GM21423 (cell line): Measurements from ENCODE around the gene CCDC97.

Experiments
- ATAC-seq: cut with Tn5 transposase; IDR thresholded peaks from one replicate; pipeline ENCODE4 v1.9.1; 2021; ENCODE audit warnings: mild to moderate bottlenecking, moderate library complexity; ENCODE audit not compliant: unreplicated experiment

Gene CCDC97

DNA sequence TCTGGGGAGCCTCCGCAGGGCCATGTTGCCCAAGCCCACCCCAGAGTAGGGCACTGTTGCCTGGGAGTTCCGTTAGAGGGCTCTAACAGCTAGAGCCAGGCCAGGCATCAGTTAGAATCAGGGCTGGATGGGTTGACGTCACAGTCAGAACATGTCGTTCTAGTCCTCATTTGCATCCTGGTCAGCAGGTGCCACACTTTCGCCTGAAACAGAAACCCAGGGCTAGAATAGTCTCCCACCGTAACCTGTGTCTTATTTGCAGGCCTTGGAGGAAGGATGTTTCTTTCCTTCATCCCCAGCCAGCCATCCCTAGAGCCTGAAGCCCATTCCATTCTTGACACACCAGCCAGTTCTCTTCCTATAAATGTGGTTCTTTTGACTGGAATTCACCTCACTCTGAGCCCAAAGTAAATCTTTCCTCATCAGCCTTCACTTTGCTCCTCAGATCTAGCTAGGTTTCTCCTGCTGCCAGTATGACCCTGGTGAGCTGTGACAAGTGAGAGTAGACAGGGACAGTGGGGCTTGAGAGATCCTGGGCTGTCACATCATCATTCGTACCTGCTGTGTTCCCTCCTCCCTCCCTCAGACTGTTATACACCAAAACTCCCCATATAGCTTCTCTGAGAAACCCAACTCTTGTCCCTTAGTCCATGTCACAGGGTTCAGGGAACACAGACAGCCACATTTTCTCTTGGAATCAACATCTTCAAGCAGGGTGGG is 12.2 kb upstream of the CCDC97 start:
- peak; percentile 67 for ATAC-seq

DNA sequence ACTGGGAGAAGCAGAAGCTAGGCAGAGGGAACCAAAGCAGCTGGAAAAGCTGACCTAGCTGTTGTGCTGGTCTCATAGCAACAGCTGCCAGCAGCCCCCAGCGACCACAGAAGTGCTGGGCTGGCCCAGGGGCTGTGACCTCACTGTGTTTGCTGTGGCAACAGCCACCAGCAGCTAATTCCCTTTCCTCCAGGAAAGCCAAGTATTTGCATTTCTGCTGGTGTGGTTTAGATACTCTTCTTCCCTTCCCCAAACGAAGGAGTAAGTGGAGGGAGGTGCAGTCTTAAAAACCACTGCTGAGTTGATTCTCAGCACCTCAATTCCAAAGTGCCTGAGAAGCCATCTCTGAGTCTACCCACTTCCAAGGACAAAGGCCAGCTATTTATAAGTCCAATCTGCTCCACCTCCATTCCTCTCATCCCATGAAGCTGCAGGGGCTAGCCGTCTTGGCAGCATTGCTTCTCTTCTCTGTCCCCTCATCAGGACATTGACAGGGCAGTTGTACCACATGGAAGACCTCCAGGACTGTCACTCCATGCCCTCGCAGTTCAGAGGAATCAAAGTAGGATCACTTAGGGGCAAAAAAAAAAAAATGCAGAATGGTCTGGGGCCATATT is 11.5 kb upstream of the CCDC97 start:
- no peak for ATAC-seq

DNA sequence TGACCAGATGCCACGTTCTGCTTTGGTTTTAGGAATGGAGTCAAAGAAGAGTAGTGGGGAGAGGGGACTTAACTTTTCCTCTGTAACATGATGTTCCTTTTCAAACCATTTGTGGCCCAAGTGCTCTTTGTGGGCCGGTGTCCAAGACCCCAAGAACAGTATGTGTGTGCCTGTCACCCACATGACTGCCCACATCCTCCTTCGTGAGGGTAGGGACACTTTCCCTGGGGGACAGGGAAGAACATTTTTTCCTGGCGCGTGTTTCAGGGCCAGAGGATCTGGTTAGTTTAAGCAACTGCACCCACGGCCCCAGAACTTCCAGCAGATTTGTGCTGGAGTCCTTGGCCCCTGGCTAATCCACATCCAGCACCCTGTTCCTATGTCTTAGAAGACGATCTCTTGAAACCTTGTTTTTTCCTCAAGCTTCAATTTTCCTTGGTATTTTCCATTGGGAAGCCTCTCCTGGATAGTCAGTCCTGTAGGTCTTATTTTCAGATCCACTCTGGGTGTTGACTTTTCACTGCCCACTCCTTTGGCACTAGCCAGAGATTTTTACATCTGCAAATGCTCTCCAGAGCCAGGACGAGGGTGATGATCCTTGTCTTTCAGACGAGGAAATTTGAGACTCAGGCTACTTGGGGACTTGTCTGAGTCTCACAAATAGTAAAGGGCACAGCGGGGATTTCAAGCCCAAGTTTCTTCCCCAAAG is 10.8 kb upstream of the CCDC97 start:
- ATAC-seq = no peak

DNA sequence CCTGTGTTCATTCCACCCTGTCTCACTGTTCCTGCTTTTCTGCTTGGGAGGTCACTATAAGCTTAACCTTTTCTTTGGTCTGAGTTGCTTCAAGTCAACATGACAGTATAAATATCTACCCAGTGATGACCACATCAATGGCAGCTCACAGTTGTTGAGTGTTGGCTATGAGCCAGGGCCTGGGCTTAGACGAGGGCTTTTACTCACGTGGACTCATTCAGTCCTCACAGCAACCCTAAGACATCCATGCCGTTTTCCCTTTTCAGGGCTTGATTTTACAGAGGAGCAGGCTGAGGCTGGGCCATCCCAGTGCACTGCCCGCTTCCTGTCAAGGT is 10.2 kb upstream of the CCDC97 start:
- ATAC-seq = no peak

DNA sequence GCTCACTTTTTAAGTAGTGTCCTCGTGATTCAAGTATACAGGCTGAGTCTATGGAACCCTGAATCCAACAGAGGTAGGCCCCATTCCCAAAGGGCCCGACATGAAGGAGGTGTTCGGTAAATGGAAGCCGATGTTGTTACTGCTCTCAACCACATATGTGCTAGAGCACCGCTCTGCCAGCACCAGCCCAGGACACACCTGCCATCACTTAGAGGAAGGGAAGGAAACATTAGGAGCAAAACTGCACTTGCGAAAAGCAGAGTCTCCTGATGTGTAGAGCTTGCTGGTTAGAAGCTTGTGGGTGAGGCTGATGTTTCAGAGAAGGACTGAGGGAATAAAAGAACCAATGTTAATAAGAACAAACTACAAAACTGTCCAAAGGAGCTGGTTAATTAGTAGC is 9.4 kb upstream of the CCDC97 start:
- ATAC-seq = no peak

DNA sequence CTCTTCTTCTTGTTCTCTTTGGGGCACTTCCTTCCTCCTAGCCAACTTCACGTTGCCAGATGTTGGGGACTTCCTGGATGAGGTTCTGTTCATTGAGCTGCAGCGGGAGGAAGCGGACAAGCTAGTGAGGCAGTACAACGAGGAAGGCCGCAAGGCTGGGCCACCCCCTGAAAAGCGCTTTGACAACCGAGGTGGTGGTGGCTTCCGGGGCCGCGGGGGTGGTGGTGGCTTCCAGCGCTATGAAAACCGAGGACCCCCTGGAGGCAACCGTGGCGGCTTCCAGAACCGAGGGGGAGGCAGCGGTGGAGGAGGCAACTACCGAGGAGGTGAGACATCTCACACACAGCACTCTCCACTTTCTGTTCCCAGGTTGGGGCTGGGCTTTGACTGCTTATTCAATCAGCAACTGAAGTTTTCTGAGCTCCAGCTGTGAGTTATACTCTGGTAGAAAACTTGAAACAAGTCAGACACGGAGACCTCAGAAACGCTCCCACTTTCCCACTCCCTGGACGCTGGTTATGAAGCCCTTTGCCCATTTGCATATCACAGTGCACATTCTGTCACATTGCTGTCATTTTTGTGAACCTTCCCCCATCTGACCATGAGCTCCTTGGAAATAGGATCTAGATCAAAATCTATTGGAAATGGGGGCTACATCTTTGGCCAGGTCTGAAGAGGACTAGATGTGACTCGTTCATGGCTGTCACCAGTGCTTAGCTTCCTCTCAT is 7.2 kb upstream of the CCDC97 start:
- no peak for ATAC-seq

DNA sequence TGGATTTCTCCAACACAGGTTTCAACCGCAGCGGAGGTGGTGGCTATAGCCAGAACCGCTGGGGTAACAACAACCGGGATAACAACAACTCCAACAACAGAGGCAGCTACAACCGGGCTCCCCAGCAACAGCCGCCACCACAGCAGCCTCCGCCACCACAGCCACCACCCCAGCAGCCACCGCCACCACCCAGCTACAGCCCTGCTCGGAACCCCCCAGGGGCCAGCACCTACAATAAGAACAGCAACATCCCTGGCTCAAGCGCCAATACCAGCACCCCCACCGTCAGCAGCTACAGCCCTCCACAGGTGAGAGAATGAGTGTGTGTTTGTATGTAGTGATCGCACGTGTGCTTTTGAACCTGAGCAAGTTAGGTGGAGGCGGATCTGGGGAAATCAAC is 6.0 kb upstream of the CCDC97 start:
- no peak for ATAC-seq

DNA sequence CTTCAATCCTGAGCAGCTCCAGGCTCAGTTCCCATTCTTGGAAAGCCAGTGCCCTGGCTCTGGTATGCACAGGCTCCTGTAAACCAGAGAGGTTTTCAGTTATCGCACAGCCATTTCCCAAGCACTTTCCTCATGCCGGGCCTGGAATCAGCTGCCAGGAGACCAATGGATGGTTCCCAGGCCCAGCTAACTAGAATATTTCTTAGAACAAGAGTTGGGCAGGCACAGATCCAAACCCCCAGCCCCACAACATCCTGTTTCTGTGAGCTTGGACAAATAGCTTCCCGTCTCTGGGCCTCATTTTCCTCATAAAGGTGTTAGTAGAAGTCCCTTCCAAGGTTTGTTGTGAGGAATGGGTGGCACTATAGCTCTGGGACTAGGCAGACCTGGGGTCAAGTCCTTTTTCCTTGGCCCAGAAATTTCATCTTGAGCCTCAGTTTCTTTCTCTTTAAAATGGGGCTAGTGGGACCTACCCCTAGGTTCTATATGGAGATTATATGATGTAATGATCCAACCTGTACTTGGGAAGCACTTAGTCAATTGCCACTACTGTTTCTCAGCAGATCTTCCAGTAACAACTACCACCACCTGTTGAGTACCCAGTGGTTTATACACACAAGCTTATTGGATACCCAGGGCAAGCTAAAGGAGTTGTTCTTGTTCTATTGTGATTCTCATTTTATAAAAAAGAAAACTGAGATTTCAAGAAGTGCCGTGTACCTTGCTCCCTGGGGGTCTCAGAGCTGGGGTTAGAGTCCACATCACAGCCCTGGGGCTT is 5.1 kb upstream of the CCDC97 start:
- ATAC-seq = no peak

DNA sequence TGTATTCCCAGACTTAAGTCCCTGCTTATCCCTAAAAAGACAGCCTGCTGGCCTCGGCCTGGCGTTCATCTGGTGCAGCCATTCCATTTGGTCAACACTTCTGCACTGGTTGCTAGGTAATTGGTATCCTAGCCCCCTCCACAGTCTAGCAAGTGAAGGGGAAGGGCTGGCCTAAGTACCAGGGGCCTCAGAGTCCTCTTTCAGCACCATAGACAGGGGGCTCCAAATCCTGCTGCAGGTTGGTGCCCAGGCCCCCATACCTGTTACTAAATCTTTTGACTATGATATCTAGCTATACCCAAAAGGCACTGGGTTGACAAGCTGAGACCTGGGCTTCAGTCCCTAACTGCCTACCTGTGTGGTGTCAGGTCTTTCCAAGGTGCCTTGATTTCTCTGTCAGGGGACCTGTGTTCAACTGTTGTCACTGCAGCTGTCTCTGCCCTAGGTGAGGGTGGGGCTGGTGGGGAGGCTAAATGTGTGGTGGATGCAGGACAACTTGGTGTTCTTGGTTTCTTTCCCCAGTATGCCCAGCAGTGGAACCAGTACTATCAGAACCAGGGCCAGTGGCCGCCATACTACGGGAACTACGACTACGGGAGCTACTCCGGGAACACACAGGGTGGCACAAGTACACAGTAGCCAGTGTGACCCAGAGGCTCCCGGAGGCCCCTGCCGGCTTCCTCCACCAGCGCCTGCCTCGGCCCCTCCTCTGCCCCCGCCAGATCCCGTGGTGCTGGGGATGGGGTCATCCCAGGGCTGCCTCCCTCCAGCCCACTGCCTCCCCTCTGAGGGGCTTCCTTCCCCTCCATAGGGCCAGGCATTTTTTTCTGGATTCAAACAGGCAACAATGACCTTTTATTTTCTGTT is 3.8 kb upstream of the CCDC97 start:
- no peak for ATAC-seq

DNA sequence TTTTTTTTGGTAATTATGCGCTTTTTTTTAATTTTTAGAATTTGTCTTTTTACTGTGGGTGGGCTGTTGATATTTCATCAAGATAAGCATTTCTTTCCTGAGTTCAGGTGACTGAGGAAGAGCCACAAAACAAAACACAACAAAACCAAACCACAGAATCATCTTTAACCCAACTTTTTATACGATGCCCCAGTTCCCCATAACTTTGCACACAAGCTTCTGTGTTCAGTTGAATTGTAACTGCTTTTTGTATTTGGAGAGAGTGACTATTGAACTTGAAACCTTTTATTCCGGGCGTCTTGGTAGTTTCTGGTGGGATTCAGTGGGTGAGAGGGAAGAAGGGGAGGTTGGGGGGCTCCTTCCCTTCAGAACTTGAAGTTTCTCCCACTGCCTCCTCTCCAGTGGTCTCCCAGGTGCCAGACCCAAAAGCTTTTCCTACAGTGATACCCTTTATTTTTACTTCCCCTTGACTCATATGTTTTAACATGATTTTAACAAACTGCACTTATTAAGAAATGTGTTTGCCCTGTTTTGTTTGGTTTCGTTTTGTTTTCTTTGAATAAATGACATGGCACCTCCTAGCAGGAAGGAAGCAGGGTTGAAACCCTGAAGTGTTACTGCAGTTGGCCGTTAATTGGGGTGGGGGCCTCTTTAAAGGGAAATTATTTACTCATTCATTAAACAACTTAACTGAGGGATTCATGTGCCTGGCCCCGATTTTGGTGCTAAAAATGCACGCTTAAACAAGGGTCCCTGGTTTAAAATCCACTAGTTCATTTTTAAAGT is 2.7 kb upstream of the CCDC97 start:
- ATAC-seq = no peak

DNA sequence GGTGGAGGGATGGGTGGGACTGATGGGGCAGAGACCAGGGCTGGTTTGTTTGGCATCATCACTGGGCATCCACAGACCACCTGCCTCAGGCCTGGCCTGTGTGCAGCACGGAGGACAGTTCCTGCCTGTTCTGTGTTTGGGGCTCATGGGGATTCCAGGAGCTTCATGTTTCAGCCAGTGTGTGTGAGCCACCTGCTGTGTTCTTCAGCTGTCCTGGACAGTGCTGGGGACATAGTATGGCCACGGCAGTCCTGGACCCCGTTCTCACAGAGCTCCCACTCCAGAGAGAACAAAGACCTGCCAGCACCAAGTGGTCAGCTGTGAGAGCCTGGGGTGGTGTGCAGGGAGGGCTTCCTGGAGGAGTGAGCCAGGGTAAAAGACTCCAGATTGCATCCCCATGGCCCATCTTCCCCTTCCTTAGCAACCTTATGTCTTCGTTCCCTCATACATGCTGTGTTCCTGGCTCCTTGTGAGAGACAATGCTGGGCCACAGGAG is 2.0 kb upstream of the CCDC97 start:
- no peak for ATAC-seq

DNA sequence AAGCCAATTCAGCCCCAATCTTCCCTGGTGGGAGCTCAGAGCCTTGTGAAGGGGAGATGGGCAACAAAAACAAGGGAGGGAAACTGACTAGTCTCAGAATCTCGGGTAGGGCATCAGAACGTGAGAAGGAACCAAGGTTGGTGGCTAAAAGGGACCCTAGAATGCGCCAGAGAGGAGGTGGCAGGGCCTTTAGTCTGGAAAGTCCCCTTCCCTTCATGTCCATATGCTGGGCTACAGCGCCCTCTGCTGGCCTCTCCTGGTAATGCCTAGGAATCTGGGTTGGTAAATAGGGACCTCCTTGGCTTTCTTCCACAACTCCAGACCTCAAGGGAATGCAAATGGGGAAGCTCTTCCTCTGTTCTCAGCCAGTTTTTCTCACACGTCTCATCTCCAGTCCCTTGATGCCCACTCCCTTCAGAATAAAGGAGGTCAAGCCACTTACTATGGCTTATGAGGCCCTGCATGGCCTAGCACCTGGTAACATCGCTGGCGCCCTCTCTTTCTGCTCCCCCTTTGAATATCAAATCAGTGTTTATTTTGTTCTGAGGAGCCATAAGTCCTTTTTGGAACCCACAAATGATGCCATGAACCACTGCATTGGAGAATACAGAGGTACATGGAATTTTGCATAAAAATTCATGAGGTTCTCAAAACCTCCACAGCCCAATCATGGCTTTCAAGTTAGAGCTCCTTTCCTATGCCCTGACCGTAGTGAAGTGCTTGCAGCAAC is 1.4 kb upstream of the CCDC97 start:
- ATAC-seq = peak; percentile 34

DNA sequence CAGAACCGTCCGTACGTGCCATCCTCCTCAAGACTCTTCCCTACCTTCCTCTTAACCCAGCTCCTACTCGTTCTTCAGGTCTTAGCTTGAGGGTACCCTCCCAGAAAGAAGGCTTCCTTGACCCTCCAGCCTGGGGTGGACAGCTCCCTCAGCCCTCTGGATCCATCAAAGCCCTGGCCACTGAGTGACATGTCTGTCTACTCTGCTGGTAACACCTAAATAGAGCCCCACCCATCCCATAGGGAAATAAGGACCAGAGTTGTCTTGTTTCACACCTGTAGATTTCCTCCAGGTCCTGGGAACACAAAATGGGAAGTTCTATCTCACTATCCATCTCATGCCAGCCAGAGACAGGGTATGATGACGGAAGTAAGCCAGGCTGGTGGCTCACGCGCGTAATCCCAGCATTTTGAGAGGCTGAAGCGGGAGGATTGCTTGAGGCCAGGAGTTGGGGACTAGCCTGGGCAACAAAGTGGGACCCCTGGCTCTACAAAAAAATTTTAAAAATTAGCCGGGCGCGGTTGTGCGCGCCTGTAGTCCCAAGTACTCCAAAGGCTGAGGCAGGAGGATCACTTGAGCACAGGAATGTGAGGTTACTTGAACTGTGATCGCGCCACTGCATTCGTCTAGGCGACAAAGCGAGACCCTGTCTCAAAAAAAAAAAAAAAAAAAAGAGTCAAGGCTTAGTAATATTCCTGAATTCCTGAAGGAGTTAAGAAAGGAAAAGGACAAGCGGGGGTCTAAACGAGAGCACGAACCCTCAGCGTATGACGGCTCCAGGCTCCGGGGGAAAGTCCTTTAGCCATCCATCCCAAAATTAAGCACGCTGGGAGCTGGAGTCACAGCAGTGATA is 566 bp upstream of the CCDC97 start:
- peak; percentile 4 for ATAC-seq

DNA sequence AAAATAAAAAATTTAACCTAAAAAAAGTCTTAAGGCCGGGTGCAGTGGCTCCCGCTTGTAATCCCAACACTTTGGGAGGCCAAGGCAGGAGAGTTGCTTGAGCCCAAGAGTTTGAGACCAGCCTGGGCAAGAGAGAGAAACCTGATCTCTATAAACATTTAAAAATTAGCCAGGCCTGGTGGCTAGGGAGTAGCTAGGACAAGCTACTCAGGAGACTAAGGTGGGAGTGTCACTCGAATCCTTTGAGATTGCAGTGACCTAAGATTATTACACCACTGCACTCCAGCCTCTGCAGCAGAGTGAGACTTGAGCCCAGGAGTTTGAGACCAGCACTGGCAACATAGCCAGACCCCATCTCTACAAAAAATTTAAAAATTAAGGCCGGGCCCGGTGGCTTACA is 1.1 kb downstream of the CCDC97 start:
- ATAC-seq = no peak

DNA sequence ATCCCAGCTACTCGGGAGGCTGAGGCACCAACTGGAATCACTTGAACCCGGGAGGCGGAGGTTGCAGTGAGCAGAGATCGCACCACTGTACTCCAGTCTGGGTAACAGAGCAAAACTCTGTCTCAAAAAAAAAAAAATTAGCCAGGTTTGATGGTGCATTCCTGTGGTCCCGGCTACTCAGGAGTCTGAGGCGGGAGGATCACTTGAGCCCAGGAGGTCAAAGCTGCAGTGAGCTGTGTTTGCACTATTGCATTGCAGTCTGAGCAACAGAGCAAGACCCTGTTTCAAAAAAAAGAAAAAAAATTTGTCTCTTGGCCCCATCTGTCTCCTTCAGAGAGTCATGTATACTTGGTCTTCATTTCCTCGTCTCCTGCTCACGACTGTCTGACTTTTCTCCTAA is 1.6 kb downstream of the CCDC97 start:
- ATAC-seq = no peak

DNA sequence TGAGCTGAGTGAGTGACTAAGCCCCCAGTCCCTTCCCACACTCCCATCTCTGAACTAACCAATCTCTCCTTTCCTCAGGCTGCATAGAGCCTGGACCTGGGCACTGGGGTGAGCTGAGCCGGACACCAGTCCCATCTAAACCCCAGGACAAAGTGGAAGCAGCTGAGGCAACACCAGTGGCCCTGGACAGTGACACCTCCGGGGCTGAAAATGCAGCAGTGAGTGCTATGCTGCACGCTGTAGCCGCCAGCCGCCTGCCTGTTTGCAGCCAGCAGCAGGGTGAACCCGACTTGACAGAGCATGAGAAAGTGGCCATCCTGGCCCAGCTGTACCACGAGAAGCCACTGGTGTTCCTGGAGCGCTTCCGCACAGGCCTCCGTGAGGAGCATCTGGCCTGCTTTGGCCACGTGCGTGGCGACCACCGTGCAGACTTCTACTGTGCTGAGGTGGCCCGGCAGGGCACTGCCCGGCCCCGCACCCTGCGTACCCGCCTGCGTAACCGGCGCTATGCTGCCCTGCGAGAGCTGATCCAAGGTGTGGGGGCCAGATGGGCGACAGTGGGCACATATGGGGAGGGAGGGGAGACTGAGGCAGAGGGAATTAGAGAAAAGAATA is 6.4 kb downstream of the CCDC97 start:
- ATAC-seq = no peak
